ENCODE data around the gene PLXNB1.

The PLXNB1 gene

GRCh38 chr3:48406443-48407431 lies 23.1 kb downstream of the PLXNB1 start:
- H3K27ac ChIP-seq = no peak overlapping the region
- no peak for TF ChIP-seq CTCF (conservative IDR thresholded peaks at IDR 0.05)

DNA sequence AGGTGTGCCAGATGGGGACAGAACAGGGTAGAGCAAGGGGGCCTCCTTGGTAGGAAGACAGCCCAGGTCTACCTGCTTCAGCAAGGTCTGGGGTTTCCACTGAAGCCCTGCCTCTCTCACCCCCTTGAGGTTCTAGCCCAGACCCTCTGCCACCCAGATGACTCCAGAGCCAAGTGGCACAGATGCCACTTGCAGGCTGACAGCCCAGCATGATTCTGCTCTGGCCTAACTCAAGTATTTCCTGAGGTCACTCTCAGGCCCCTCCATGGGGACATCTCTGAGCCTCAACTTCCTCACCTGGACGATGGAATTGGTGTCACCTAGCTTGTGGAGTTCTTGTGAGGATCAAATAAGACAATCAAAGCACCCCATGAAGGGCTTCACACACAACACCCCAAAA lies 23.9 kb downstream of the PLXNB1 start:
- TF ChIP-seq CTCF (conservative IDR thresholded peaks at IDR 0.05) = no peak
- no peak overlapping the region for H3K27ac ChIP-seq

DNA sequence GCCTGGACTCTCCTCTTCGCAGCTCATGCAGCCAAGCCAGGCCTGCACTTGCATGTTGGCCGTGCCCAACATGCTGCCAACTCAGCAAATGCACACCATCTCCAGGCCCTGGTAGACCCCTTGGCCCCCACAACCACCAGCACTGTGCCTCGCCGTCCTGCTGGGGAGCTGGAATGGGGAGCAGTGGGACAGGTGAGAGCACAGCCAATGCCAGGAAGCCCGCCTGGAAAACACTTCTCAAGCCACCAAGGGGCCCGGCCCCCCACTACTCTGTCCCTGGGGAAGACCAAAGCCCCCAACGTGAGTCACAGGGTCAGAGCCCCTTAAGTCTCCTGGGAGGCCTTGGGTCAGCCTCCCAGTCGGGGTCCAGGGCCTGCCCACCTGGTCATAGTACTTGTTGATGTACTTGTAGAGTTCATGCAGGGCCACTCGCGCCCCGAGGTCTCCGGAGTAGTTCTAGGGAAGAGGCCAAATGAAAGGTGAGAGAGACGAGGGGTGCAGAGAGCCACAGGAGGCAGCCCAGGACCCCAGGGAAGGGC lies 24.5 kb downstream of the PLXNB1 start:
- no peak for TF ChIP-seq CTCF (conservative IDR thresholded peaks at IDR 0.05)
- H3K27ac ChIP-seq = no peak overlapping the region

DNA sequence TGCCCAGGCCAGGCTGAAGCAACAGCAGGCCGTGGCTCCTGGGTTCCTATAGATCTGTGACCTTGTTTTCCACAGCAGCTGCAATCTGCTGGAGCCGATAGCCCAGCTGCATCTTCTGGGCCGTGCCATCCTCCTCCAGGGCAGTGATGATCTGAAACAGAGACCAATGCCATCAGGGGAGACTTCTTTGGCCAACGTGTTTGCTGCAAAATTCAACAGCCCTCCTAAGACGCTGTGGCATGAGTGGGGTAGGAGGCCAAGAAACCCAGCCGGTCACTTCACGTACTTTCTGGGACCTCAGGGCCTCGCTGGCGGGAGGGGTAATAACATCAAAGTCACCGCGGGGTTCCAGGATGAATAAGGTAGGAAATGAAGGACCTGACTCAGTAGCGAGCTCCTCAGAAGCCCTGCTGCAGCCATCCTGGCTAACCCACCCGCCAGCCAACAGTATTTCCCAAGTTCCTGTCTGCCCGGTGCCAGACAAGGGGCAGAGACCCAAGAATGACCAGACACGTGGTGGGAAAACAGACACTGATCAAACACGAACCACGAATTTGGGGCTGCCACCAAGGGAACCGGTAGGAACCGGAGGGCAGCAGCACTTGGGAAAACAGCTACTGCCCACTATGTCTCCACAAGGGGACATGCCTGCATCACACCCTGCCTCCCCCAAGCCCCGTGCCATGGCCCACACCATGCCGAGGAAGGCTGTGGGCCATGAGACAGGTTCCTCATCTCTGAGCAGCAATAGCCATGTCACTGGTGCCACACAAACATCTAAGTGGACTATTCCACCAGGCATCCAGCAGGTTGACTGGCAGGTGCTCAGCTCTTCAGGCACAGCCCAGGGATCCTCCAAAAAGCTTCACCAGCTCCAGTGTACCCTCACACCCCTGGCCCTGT lies 25.2 kb downstream of the PLXNB1 start:
- TF ChIP-seq CTCF (conservative IDR thresholded peaks at IDR 0.05) = no peak
- H3K27ac ChIP-seq = no peak overlapping the region

DNA sequence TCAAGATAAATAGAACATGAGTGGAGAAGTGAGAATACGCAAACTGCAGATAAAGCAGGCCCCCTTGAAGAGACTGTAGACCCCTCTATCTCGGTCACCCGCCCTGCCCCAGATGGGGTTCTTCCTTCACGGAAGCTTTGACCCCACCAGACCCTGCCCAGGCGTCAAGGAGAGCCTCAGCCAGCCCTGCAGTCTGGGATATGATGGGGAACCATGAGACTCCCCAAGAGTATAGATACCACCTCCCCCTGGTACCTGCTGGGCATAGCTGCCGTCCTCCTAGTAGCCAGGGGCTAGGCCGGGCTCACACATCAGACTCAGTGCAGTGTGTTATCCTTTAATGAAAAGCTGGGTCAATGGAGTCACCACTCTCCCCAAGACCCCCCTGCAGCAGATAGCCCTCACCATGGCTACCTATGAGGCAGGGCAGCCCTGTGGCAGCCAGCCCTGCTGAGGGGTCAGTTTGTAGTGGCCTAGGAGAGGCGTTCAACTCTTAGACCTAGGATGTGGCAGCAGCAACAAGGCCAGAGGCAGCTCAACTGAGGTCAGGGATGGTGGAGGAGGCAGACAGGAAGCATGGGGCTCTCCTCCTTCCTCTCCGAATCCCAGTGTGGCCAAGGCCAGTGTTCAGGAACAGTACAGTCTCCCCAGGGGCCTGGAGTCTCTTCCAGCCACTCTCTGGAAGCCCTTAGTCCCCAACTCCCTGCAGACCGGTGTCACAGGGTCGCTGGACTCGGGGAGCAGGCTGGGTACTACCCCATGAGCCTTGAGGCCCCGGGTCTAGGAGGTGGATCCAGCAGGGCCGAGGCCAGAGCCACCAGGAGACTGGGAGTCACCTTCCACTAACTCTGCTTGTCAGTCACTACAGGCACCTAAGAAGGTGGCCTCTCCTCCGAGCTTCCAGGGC lies 26.1 kb downstream of the PLXNB1 start:
- no peak overlapping the region for H3K27ac ChIP-seq
- TF ChIP-seq CTCF (conservative IDR thresholded peaks at IDR 0.05) = no peak

DNA sequence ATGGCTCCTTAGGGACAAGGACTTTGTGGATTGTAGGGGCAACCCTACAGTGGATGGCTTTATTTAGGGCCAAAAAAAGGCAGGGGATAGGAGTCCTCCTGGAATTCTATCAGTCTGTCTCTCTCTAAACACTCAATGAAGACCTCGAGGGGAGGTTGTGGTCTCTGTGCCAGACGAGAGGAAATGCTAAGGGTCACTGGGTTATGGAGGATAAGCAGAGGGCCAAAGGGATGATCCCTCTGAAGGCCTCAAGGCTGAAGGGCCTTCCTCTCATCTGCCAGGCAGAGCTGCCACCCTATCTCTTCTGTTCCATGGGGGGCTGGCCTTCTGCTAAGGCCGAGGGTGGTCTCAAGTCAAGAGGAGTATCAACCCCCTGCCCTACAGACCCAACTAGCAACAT lies 27.0 kb downstream of the PLXNB1 start:
- TF ChIP-seq CTCF (conservative IDR thresholded peaks at IDR 0.05) = no peak
- no peak overlapping the region for H3K27ac ChIP-seq

Measured in VCaP (cell line).